ENCODE data around the gene FGGY.

FGGY gene

GRCh38 chr1:59685666-59686065, 388.8 kb downstream of the FGGY start:
- no peak for TF ChIP-seq EZH2phosphoT487 (conservative IDR thresholded peaks at IDR 0.05; ENCODE audit: low read length)
- no peak for TF ChIP-seq CTCF (IDR thresholded peaks at IDR 0.05; ENCODE audit: insufficient read depth, low read length, poor library complexity, severe bottlenecking)
- no peaks in the 10 kb centered on the region for H4K20me1 ChIP-seq (ENCODE audit: low read depth, low read length)
- no peak overlapping the region for H3K9ac ChIP-seq (ENCODE audit: low read length)
- no peaks in the 10 kb centered on the region for H3K27me3 ChIP-seq (ENCODE audit: low read length)
- H3K9me2 ChIP-seq (replicated peaks; ENCODE audit: insufficient read depth, low read length) = no peaks in the 10 kb centered on the region
- H3K4me3 ChIP-seq (ENCODE audit: insufficient read depth, low read length, poor library complexity, severe bottlenecking) = no peak overlapping the region
- H2AFZ ChIP-seq (ENCODE audit: low read depth, low read length, severe bottlenecking) = no peak overlapping the region
- no peak overlapping the region for H3K27ac ChIP-seq (ENCODE audit: low read depth, low read length)
- no peaks in the 10 kb centered on the region for H3F3A ChIP-seq (ENCODE audit: insufficient read depth)
- H3K36me3 ChIP-seq (ENCODE audit: low read length) = no peaks in the 10 kb centered on the region
- H3K9me3 ChIP-seq (ENCODE audit: insufficient read depth, low read length) = no peaks in the 10 kb centered on the region
- H3K79me2 ChIP-seq (ENCODE audit: insufficient read depth, low read length) = no peaks in the 10 kb centered on the region
- no peak overlapping the region for H3K4me2 ChIP-seq (ENCODE audit: low read depth, low read length, poor library complexity, severe bottlenecking)

GRCh38 chr1:59686170-59686569, 389.3 kb downstream of the FGGY start:
- Histone ChIP-seq H3K9me2 (replicated peaks; ENCODE audit: insufficient read depth, low read length) (no peaks in the 10 kb centered on the region), H3F3A (ENCODE audit: insufficient read depth) (no peaks in the 10 kb centered on the region), H3K4me3 (ENCODE audit: insufficient read depth, low read length, poor library complexity, severe bottlenecking) (no peak overlapping the region), H3K79me2 (ENCODE audit: insufficient read depth, low read length) (no peaks in the 10 kb centered on the region), H3K9me3 (ENCODE audit: insufficient read depth, low read length) (no peaks in the 10 kb centered on the region), H3K4me2 (ENCODE audit: low read depth, low read length, poor library complexity, severe bottlenecking) (no peak overlapping the region), H3K27ac (ENCODE audit: low read depth, low read length) (no peak overlapping the region), H3K36me3 (ENCODE audit: low read length) (no peaks in the 10 kb centered on the region), H3K9ac (ENCODE audit: low read length) (no peak overlapping the region), H3K27me3 (ENCODE audit: low read length) (no peaks in the 10 kb centered on the region), H2AFZ (ENCODE audit: low read depth, low read length, severe bottlenecking) (no peak overlapping the region), H4K20me1 (ENCODE audit: low read depth, low read length) (no peaks in the 10 kb centered on the region)
- TF ChIP-seq CTCF (IDR thresholded peaks at IDR 0.05; ENCODE audit: insufficient read depth, low read length, poor library complexity, severe bottlenecking) (no peak), EZH2phosphoT487 (conservative IDR thresholded peaks at IDR 0.05; ENCODE audit: low read length) (no peak)

GRCh38 chr1:59686574-59686973, 389.7 kb downstream of the FGGY start:
- no peaks in the 10 kb centered on the region for H3K27me3 ChIP-seq (ENCODE audit: low read length)
- H3K4me3 ChIP-seq (ENCODE audit: insufficient read depth, low read length, poor library complexity, severe bottlenecking) = no peak overlapping the region
- H3K36me3 ChIP-seq (ENCODE audit: low read length) = no peaks in the 10 kb centered on the region
- no peak overlapping the region for H2AFZ ChIP-seq (ENCODE audit: low read depth, low read length, severe bottlenecking)
- H3K27ac ChIP-seq (ENCODE audit: low read depth, low read length) = no peak overlapping the region
- H4K20me1 ChIP-seq (ENCODE audit: low read depth, low read length) = no peaks in the 10 kb centered on the region
- no peaks in the 10 kb centered on the region for H3K79me2 ChIP-seq (ENCODE audit: insufficient read depth, low read length)
- H3K9me3 ChIP-seq (ENCODE audit: insufficient read depth, low read length) = no peaks in the 10 kb centered on the region
- no peaks in the 10 kb centered on the region for H3F3A ChIP-seq (ENCODE audit: insufficient read depth)
- H3K9me2 ChIP-seq (replicated peaks; ENCODE audit: insufficient read depth, low read length) = no peaks in the 10 kb centered on the region
- TF ChIP-seq EZH2phosphoT487 (conservative IDR thresholded peaks at IDR 0.05; ENCODE audit: low read length) (no peak), CTCF (IDR thresholded peaks at IDR 0.05; ENCODE audit: insufficient read depth, low read length, poor library complexity, severe bottlenecking) (no peak)
- H3K9ac ChIP-seq (ENCODE audit: low read length) = no peak overlapping the region
- no peak overlapping the region for H3K4me2 ChIP-seq (ENCODE audit: low read depth, low read length, poor library complexity, severe bottlenecking)
